B cell (primary cell): ENCODE data around the gene JARID2. TPM values are rescaled to one million over a fixed set of nuclear protein-coding genes. Genes with fewer than 3 reads are reported as not detected.

Experiments
- ATAC-seq: fragments of 200-7000 bp; cut with Tn5 transposase; one replicate; pipeline ENCODE4 v1.10.0; 2021; ENCODE audit warnings: low read depth, mild to moderate bottlenecking, moderate number of reproducible peaks, moderate library complexity
- CTCF ChIA-PET: fragments of 350-600 bp; sonication (Branson Sonifier 250); formaldehyde crosslinking; loops from one replicate; lab custom pipeline; 2021; ENCODE audit warnings: antibody characterized with exemption, inconsistent platforms; lab: Charles Lee
- POLR2A ChIA-PET: fragments of 350-600 bp; sonication (Branson Sonifier 250); formaldehyde crosslinking; loops from one replicate; lab custom pipeline; 2021; ENCODE audit warnings: antibody characterized with exemption; lab: Charles Lee
- DNase-seq: peaks from one replicate; pipeline ENCODE4 v3.0.0; 2013
- H2AFZ ChIP-seq: 2 replicates; pipeline ENCODE4 v1.6.1; 2012; ENCODE audit warnings: mild to moderate bottlenecking, low read depth, low read length; ENCODE audit not compliant: insufficient read depth, poor library complexity, severe bottlenecking
- H3K27ac ChIP-seq, 2 donors: 1 replicate in 1 of 2; 2 replicates in 1 of 2; pipeline ENCODE4 v1.5.1; 2012 to 2013; ENCODE audit warnings: low read length in 2 of 2, mild to moderate bottlenecking in 2 of 2, moderate library complexity in 1 of 2
- H3K27me3 ChIP-seq, 4 experiments: fragments of 200-600 bp in 1 of 4; sonication (generic) in 1 of 4; replicated peaks in 1 of 4; 1 replicate in 2 of 4; 2 replicates in 2 of 4; pipeline versions ENCODE4 v1.6.1 to v1.7.0; 2013 to 2016; ENCODE audit warnings: low read length in 3 of 4, mild to moderate bottlenecking in 2 of 4, mixed read lengths in 1 of 4, moderate library complexity in 1 of 4; ENCODE audit not compliant: insufficient read depth in 4 of 4, control insufficient read depth in 3 of 4; ENCODE audit errors: control extremely low read depth in 1 of 4
- H3K36me3 ChIP-seq, 2 experiments: replicated peaks in 1 of 2; 1 replicate in 1 of 2; 2 replicates in 1 of 2; pipeline versions ENCODE4 v1.6.1 to v1.7.1; 2013; ENCODE audit warnings: low read length in 1 of 2; ENCODE audit not compliant: insufficient read depth in 2 of 2, control insufficient read depth in 1 of 2; ENCODE audit errors: control extremely low read depth in 1 of 2, extremely low read depth in 1 of 2
- H3K4me1 ChIP-seq, 2 donors: fragments of 200-600 bp in 1 of 2; sonication (generic) in 1 of 2; 1 replicate in 1 of 2; 2 replicates in 1 of 2; pipeline versions ENCODE4 v1.5.1 to v1.6.1; 2013 to 2017; ENCODE audit warnings: low read length in 2 of 2; ENCODE audit not compliant: control insufficient read depth in 2 of 2, insufficient read depth in 2 of 2
- H3K4me2 ChIP-seq: replicated peaks from 2 replicates; pipeline ENCODE3; 2012; ENCODE audit warnings: mild to moderate bottlenecking, low read depth, low read length; ENCODE audit not compliant: poor library complexity, severe bottlenecking
- H3K4me3 ChIP-seq, 5 experiments: fragments of 200-600 bp in 1 of 5; sonication (generic) in 1 of 5; 1 replicate in 3 of 5; 2 replicates in 2 of 5; pipeline versions ENCODE4 v1.5.1 to v1.7.0; 2011 to 2016; ENCODE audit warnings: low read length in 4 of 5, mild to moderate bottlenecking in 4 of 5, low read depth in 2 of 5, control low read depth in 1 of 5, moderate library complexity in 1 of 5; ENCODE audit not compliant: insufficient read depth in 1 of 5; ENCODE audit errors: control extremely low read depth in 1 of 5, extremely low read depth in 1 of 5
- H3K79me2 ChIP-seq: fragments of 200-600 bp; sonication (generic); one replicate; pipeline ENCODE4 v1.6.0; 2016; ENCODE audit warnings: low read length; ENCODE audit not compliant: control insufficient read depth, insufficient read depth
- H3K9ac ChIP-seq: fragments of 200-600 bp; sonication (generic); 2 replicates; pipeline ENCODE4 v1.6.1; 2017; ENCODE audit warnings: mild to moderate bottlenecking, low read length, moderate library complexity
- H3K9me3 ChIP-seq, 3 donors: one replicate each; pipeline versions ENCODE4 v1.6.1 to v1.7.1; 2013; ENCODE audit warnings: low read length in 2 of 3; ENCODE audit not compliant: control insufficient read depth in 2 of 3, insufficient read depth in 1 of 3; ENCODE audit errors: control extremely low read depth in 1 of 3
- H4K20me1 ChIP-seq: 2 replicates; pipeline ENCODE4 v1.6.0; 2012; ENCODE audit warnings: mild to moderate bottlenecking, low read length; ENCODE audit not compliant: insufficient read depth, control insufficient read depth, poor library complexity, severe bottlenecking
- H3K27ac Mint-ChIP-seq: one replicate; pipeline ENCODE4 v1.8.0; 2021; ENCODE audit warnings: mixed read lengths
- H3K27me3 Mint-ChIP-seq: one replicate; pipeline ENCODE4 v1.8.0; 2021; ENCODE audit warnings: mixed read lengths
- H3K4me1 Mint-ChIP-seq: one replicate; pipeline ENCODE4 v1.8.0; 2021; ENCODE audit warnings: mixed read lengths
- H3K4me3 Mint-ChIP-seq: one replicate; pipeline ENCODE4 v1.8.0; 2021; ENCODE audit warnings: mixed read lengths
- H3K9me3 Mint-ChIP-seq: one replicate; pipeline ENCODE4 v1.8.0; 2022; ENCODE audit warnings: mixed read lengths; ENCODE audit not compliant: insufficient read depth
- CTCF ChIP-seq: fragments of 200-600 bp; IDR thresholded peaks from one replicate; pipeline ENCODE4 v1.8.0; 2022; ENCODE audit warnings: antibody characterized with exemption, mild to moderate bottlenecking
- WGBS: methylation state at CpG from one replicate; pipeline ENCODE4 v1.1.5; 2013; ENCODE audit warnings: missing lambda C conversion rate; ENCODE audit not compliant: insufficient coverage; 5-methylcytosine and 5-hydroxymethylcytosine counted together
- intact Hi-C: fragments of 100-400 bp; cut with micrococcal nuclease; formaldehyde crosslinking; loops from one replicate; pipeline ENCODE4 v1.10.0; 2022
- polyA plus RNA-seq: library from polyadenylated mRNA; depleted of rRNA; stranded (reverse); fragments of >200 nt; gene quantifications from 2 replicates; pipeline ENCODE4 v1.2.3, GENCODE V29; 2012
- total RNA-seq, 2 donors: library from RNA; stranded (reverse); fragments of 120-200 nt in 1 of 2; gene quantifications; 1 replicate in 1 of 2; 2 replicates in 1 of 2; pipeline versions ENCODE4 v1.2.3 to v1.2.4, GENCODE V29; 2013 to 2022

JARID2 gene
- total and polyA plus RNA-seq, 2 donors (not counting 1 experiment from before 2014, with no cell fraction given): 11.0 to 58.1 TPM

GRCh38 chr6:15248451-15249370, 2.8 kb downstream of the JARID2 start:
- ChIA-PET CTCF (interaction anchor here (0.6 to 2.0 kb wide), 7 partner anchors 11 to 1340 kb away, joined by 3 to 8 read pairs (median 3); no protein-coding TSS in a partner anchor), POLR2A (interaction anchor here (0.6 to 1.3 kb wide), 2 partner anchors 11 to 16 kb away, joined by 3 to 4 read pairs; no protein-coding TSS in a partner anchor)
- intact Hi-C loops: loop anchor here (5.0 kb wide), 5 partner anchors 79 to 1631 kb away; partner anchors contain the start of genes CD83 and NOL7
- no peaks in the 10 kb centered on the region for H3K27me3 Mint-ChIP-seq
- Histone ChIP-seq H3K27ac (peak overlapping the region; percentile 82 to 94), H3K79me2 (peaks cover 58% of the 10 kb centered on the region), H3K4me3 (peak overlapping the region; percentile 62 to 89 (median 73)), H3K9ac (peak overlapping the region; percentile 69), H3K4me2 (peak overlapping the region; percentile 85), H2AFZ (peak overlapping the region; percentile 50), H3K4me1 (peaks cover 30 to 45% of the 10 kb centered on the region in 2 donors), H4K20me1 (no peaks in the 10 kb centered on the region), H3K36me3 (no peaks in the 10 kb centered on the region), H3K9me3 (no peaks in the 10 kb centered on the region), H3K27me3 (no peaks in the 10 kb centered on the region)
- H3K4me3 Mint-ChIP-seq: peak overlapping the region; percentile 98
- peak; percentile 43 for ATAC-seq
- no peak for TF ChIP-seq CTCF
- H3K27ac Mint-ChIP-seq: peak overlapping the region; percentile 99
- peak; percentile 99 for DNase-seq
- no peaks in the 10 kb centered on the region for H3K9me3 Mint-ChIP-seq
- peaks cover 53% of the 10 kb centered on the region for H3K4me1 Mint-ChIP-seq
- under 1% methylated on average over 60 of the region's 83 CpGs for WGBS
